Panc1 (cell line): Measurements from ENCODE around the gene HADH.

Source experiments
- CTCF ChIP-seq: fragments of 450-650 bp; IDR thresholded peaks from 2 replicates; pipeline ENCODE4 v1.5.1; 2017; ENCODE audit warnings: mild to moderate bottlenecking
- POLR2AphosphoS5 ChIP-seq: IDR thresholded peaks from 2 replicates; pipeline ENCODE4 v1.6.1; 2012; ENCODE audit warnings: mild to moderate bottlenecking, low read depth, low read length, moderate library complexity
- SIN3A ChIP-seq: IDR thresholded peaks from 2 replicates; pipeline ENCODE4 v1.6.1; 2012; ENCODE audit warnings: low read depth, mild to moderate bottlenecking, low read length, moderate library complexity, borderline replicate concordance; ENCODE audit not compliant: insufficient read depth
- TCF7L2 ChIP-seq: IDR thresholded peaks from 2 replicates; pipeline ENCODE4 v1.6.1; 2011; ENCODE audit warnings: mild to moderate bottlenecking, low read depth, low read length, inconsistent platforms

- TF ChIP-seq CTCF, result no peak
- no peak for TF ChIP-seq SIN3A
- no peak for TF ChIP-seq POLR2AphosphoS5
- TF ChIP-seq TCF7L2, result no peak
Measured at GRCh38 chr4:107972605-107973004, 17.1 kb upstream of the HADH start.
